ENCODE measurements around the gene SMURF1.

The SMURF1 gene

GRCh38 chr7:98996150-98996552 is 147.8 kb downstream of the SMURF1 start (continued):
- TF ChIP-seq, protein P1, sequence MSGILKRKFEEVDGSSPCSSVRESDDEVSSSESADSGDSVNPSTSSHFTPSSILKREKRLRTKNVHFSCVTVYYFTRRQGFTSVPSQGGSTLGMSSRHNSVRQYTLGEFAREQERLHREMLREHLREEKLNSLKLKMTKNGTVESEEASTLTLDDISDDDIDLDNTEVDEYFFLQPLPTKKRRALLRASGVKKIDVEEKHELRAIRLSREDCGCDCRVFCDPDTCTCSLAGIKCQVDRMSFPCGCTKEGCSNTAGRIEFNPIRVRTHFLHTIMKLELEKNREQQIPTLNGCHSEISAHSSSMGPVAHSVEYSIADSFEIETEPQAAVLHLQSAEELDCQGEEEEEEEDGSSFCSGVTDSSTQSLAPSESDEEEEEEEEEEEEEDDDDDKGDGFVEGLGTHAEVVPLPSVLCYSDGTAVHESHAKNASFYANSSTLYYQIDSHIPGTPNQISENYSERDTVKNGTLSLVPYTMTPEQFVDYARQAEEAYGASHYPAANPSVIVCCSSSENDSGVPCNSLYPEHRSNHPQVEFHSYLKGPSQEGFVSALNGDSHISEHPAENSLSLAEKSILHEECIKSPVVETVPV (CRISPR knock-in tag; IDR thresholded peaks at IDR 0.05): no peak

DNA sequence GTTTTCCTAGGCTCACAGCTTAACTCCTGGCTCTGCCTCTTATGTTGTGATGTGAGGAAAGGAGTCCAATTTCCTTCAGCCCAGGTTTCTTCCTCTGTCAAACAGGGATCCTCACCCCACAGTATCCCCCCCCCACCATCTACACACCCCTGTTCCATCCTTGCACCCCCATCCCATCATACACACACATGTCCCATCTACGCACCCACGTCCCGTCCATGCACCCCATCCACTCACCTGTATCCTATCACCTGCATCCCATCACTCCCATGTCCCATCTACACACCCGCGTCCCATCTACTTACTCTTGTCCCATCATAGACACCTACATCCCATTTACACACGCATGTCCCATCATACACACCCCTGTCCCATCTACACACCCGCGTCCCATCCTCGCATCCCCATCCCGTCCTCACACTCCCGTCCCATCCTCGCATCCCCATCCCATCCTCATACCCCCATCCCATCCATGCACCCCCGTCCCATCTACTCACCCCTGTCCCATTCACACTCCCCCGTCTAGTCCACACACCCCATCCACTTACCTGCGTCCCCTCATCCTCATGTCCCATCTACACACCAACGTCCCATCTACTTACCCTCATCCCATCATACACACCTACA is 148.3 kb downstream of the SMURF1 start:
- TF ChIP-seq ZFP30 (CRISPR knock-in tag; IDR thresholded peaks at IDR 0.05) (no peak), ESRRG (CRISPR knock-in tag; IDR thresholded peaks at IDR 0.05) (no peak), SNAI2 (CRISPR knock-in tag; IDR thresholded peaks at IDR 0.05) (no peak), PATZ1 (CRISPR knock-in tag; IDR thresholded peaks at IDR 0.05; ENCODE audit: borderline replicate concordance) (no peak), TOX (CRISPR knock-in tag; IDR thresholded peaks at IDR 0.05; ENCODE audit: borderline replicate concordance) (no peak), OSR1 (CRISPR knock-in tag; IDR thresholded peaks at IDR 0.05) (no peak), TCF4 (CRISPR knock-in tag; IDR thresholded peaks at IDR 0.05; ENCODE audit: borderline replicate concordance) (no peak), ZFP3 (CRISPR knock-in tag; IDR thresholded peaks at IDR 0.05) (no peak), GLIS3 (CRISPR knock-in tag; IDR thresholded peaks at IDR 0.05) (no peak), BACH2 (CRISPR knock-in tag; IDR thresholded peaks at IDR 0.05; ENCODE audit: borderline replicate concordance) (no peak)
- ATAC-seq: no peak

DNA sequence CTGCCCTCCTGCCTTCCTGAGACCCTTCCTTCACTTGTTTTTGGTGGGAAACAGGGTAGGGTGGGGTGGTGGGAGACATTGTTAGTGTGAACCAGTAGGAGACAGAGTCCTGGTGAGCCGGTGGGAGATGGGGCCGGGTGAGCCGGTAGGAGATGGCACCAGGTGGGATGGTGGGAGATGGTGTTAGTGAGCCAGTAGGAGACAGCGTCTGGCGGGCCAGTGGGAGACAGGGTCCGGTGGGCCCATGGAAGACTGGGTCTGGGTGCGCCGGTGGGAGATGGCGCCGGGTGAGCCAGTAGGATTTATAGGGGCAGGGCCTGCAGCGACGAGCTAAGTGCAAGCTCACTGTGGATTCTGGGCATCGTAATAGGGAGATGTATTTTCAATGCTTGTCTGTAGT is 148.8 kb downstream of the SMURF1 start:
- no peak for ATAC-seq
- TF ChIP-seq OSR1 (CRISPR knock-in tag; IDR thresholded peaks at IDR 0.05): no peak
- no peak for TF ChIP-seq CSDC2 (CRISPR knock-in tag; IDR thresholded peaks at IDR 0.05)
- no peak for TF ChIP-seq ISL1 (CRISPR knock-in tag; IDR thresholded peaks at IDR 0.05)
- TF ChIP-seq ZNF70 (CRISPR knock-in tag; IDR thresholded peaks at IDR 0.05): no peak
- TF ChIP-seq ZNF565 (CRISPR knock-in tag; conservative IDR thresholded peaks at IDR 0.05; ENCODE audit: low read depth): no peak
- no peak for TF ChIP-seq RARB (CRISPR knock-in tag; IDR thresholded peaks at IDR 0.05)
- no peak for TF ChIP-seq PPARA (CRISPR knock-in tag; IDR thresholded peaks at IDR 0.05; ENCODE audit: borderline replicate concordance)
- TF ChIP-seq, protein P1 (CRISPR knock-in tag; IDR thresholded peaks at IDR 0.05): no peak
- TF ChIP-seq GLIS3 (CRISPR knock-in tag; IDR thresholded peaks at IDR 0.05): no peak
- TF ChIP-seq SNAI2 (CRISPR knock-in tag; IDR thresholded peaks at IDR 0.05): no peak
- no peak for TF ChIP-seq ARNTL (CRISPR knock-in tag; IDR thresholded peaks at IDR 0.05; ENCODE audit: borderline replicate concordance, low read depth)
- TF ChIP-seq ZFP3 (CRISPR knock-in tag; IDR thresholded peaks at IDR 0.05): no peak
- no peak for TF ChIP-seq TCF4 (CRISPR knock-in tag; IDR thresholded peaks at IDR 0.05; ENCODE audit: borderline replicate concordance)
- TF ChIP-seq PATZ1 (CRISPR knock-in tag; IDR thresholded peaks at IDR 0.05; ENCODE audit: borderline replicate concordance): no peak
- no peak for TF ChIP-seq ZFP30 (CRISPR knock-in tag; IDR thresholded peaks at IDR 0.05)

DNA sequence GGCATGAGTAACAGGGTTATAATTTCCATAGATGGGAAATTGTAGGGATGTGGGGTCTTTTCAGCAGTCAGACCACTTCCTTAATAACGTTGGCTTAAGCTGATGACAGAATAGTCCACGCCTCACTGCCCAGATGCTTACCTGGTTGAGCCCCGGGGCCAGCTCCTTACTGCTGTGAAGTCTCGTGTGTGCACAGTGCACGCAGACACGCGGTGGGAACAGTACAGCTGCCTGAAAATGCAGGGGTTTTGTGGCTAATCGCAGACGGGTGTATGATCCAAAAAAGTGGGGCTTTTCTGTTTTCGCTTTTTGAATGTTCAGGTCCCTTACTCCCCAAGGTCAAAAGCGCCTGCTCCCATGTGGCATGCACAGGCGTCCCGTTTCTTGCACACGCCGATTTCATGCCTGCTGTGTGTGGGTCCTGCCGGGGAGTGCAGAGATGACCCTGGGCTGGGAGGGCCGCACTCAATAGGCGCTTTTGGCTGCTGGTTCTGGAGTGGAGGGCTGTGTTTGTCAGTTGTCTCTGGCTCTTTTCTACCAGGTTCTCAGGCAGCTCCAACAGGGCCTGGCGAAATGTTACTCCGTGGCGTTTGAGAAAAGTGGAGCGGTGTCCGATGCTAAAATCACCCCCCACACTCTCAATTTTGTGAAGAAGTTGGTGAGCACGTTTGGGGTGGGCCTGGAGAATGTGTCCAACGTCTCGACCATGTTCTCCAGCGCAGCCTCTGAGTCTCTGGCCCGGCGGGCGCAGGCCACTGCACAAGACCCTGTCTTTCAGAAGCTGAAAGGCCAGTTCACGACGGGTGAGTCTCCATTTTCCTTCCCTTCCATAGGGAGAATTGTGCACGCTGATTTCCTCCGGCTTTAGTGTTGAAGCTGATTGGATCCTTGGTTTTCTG is 149.6 kb downstream of the SMURF1 start:
- no peak for ATAC-seq
- TF ChIP-seq ZNF70 (CRISPR knock-in tag; IDR thresholded peaks at IDR 0.05): no peak
- no peak for TF ChIP-seq ZFP3 (CRISPR knock-in tag; IDR thresholded peaks at IDR 0.05)
- no peak for TF ChIP-seq OSR1 (CRISPR knock-in tag; IDR thresholded peaks at IDR 0.05)
- no peak for TF ChIP-seq TCF4 (CRISPR knock-in tag; IDR thresholded peaks at IDR 0.05; ENCODE audit: borderline replicate concordance)
- TF ChIP-seq RARB (CRISPR knock-in tag; IDR thresholded peaks at IDR 0.05): no peak
- TF ChIP-seq CSDC2 (CRISPR knock-in tag; IDR thresholded peaks at IDR 0.05): no peak
- no peak for TF ChIP-seq ZNF8 (CRISPR knock-in tag; IDR thresholded peaks at IDR 0.05)
- TF ChIP-seq CREB5 (CRISPR knock-in tag; IDR thresholded peaks at IDR 0.05; ENCODE audit: low read depth): no peak
